Measurements from ENCODE around the gene CCDC83. TPM values are rescaled to one million over a fixed set of nuclear protein-coding genes. Genes with fewer than 3 reads are reported as not detected.

CCDC83 gene
- total RNA-seq, 1 donor from 2014 or later = not detected

GRCh38 chr11:85869781-85870180, 14.6 kb downstream of the CCDC83 start:
- H3K4me1 Mint-ChIP-seq (ENCODE audit: unreplicated experiment) = no peaks in the 10 kb centered on the region
- H3K27me3 Mint-ChIP-seq = no peaks in the 10 kb centered on the region
- H3K27ac Mint-ChIP-seq = no peak overlapping the region
- no peak overlapping the region for H3K4me3 Mint-ChIP-seq
- TF ChIP-seq CTCF (conservative IDR thresholded peaks at IDR 0.05) = no peak
- no peaks in the 10 kb centered on the region for H3K9me3 Mint-ChIP-seq
- no peak for DNase-seq (ENCODE audit: extremely low spot score, unreplicated experiment)
- H3K36me3 Mint-ChIP-seq = no peaks in the 10 kb centered on the region

- DNase-seq (ENCODE audit: extremely low spot score, unreplicated experiment) = no peak
- no peak overlapping the region for H3K4me3 Mint-ChIP-seq
- H3K9me3 Mint-ChIP-seq = no peaks in the 10 kb centered on the region
- H3K27me3 Mint-ChIP-seq = no peaks in the 10 kb centered on the region
- H3K27ac Mint-ChIP-seq = no peak overlapping the region
- TF ChIP-seq CTCF (conservative IDR thresholded peaks at IDR 0.05) = no peak
- no peaks in the 10 kb centered on the region for H3K36me3 Mint-ChIP-seq
- no peaks in the 10 kb centered on the region for H3K4me1 Mint-ChIP-seq (ENCODE audit: unreplicated experiment)
Measured at GRCh38 chr11:85874265-85874664, 19.1 kb downstream of the CCDC83 start.

GRCh38 chr11:85875505-85875904, 20.3 kb downstream of the CCDC83 start:
- H3K36me3 Mint-ChIP-seq = no peaks in the 10 kb centered on the region
- H3K4me1 Mint-ChIP-seq (ENCODE audit: unreplicated experiment) = no peaks in the 10 kb centered on the region
- TF ChIP-seq CTCF (conservative IDR thresholded peaks at IDR 0.05) = no peak
- no peak for DNase-seq (ENCODE audit: extremely low spot score, unreplicated experiment)
- H3K4me3 Mint-ChIP-seq = no peak overlapping the region
- no peaks in the 10 kb centered on the region for H3K9me3 Mint-ChIP-seq
- H3K27me3 Mint-ChIP-seq = no peaks in the 10 kb centered on the region
- no peak overlapping the region for H3K27ac Mint-ChIP-seq

- Mint-ChIP-seq H3K36me3 (no peaks in the 10 kb centered on the region), H3K4me3 (no peak overlapping the region), H3K27ac (no peak overlapping the region), H3K4me1 (ENCODE audit: unreplicated experiment) (peaks cover 15% of the 10 kb centered on the region), H3K9me3 (peaks cover 4% of the 10 kb centered on the region), H3K27me3 (no peaks in the 10 kb centered on the region)
- TF ChIP-seq CTCF (conservative IDR thresholded peaks at IDR 0.05) = no peak
- no peak for DNase-seq (ENCODE audit: extremely low spot score, unreplicated experiment)
Measured at GRCh38 chr11:85884581-85885021, 29.4 kb downstream of the CCDC83 start.

- TF ChIP-seq CTCF (conservative IDR thresholded peaks at IDR 0.05) = no peak
- no peak for DNase-seq (ENCODE audit: extremely low spot score, unreplicated experiment)
- Mint-ChIP-seq H3K9me3 (peaks cover 9% of the 10 kb centered on the region), H3K27ac (peak overlapping the region; percentile 82), H3K4me3 (peak overlapping the region; percentile 27), H3K27me3 (no peaks in the 10 kb centered on the region), H3K36me3 (no peaks in the 10 kb centered on the region), H3K4me1 (ENCODE audit: unreplicated experiment) (peaks cover 22% of the 10 kb centered on the region)
Measured at GRCh38 chr11:85886089-85887056, 31.2 kb downstream of the CCDC83 start.

All from type B pancreatic cell (in vitro differentiated cells).